Measurements from ENCODE around the gene IL17C.

DNA sequence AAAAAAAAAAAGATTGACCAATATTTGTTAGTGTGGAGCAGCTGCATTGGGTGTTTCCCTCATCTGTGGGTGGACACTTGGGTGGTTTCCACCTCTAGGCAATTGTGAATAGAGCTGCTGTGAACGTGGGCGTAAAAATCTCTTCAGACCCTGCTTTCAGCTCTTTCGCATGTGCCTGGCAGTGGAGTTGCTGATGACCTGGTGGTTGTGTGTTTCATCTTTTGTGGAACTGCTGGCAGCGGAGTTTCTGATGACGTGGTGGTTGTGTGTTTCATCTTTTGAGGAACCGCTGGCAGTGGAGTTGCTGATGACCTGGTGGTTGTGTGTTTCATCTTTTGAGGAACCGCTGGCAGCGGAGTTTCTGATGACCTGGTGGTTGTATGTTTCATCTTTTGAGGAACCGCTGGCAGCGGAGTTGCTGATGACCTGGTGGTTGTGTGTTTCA, 46.8 kb upstream of the IL17C start:
- TF ChIP-seq, protein P1, sequence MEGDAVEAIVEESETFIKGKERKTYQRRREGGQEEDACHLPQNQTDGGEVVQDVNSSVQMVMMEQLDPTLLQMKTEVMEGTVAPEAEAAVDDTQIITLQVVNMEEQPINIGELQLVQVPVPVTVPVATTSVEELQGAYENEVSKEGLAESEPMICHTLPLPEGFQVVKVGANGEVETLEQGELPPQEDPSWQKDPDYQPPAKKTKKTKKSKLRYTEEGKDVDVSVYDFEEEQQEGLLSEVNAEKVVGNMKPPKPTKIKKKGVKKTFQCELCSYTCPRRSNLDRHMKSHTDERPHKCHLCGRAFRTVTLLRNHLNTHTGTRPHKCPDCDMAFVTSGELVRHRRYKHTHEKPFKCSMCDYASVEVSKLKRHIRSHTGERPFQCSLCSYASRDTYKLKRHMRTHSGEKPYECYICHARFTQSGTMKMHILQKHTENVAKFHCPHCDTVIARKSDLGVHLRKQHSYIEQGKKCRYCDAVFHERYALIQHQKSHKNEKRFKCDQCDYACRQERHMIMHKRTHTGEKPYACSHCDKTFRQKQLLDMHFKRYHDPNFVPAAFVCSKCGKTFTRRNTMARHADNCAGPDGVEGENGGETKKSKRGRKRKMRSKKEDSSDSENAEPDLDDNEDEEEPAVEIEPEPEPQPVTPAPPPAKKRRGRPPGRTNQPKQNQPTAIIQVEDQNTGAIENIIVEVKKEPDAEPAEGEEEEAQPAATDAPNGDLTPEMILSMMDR (IDR thresholded peaks at IDR 0.05; ENCODE audit: insufficient read depth, low read length, poor library complexity, severe bottlenecking), result no peak
- TF ChIP-seq EZH2phosphoT487 (conservative IDR thresholded peaks at IDR 0.05; ENCODE audit: low read length), result no peak

Data from SU-DHL-6 (cell line).